ENCODE results near the gene RNF166. TPM values are rescaled to one million over a fixed set of nuclear protein-coding genes. Genes with fewer than 3 reads are reported as not detected.

RNF166 gene
- total RNA-seq, 1 experiment from 2014 or later, result 36.3 TPM

- H3K4me1 ChIP-seq (ENCODE audit: insufficient read depth, low read length, poor library complexity, severe bottlenecking), result peaks cover 33% of the 10 kb centered on the region
- intact Hi-C loops (cut with micrococcal nuclease; ENCODE audit: unreplicated experiment), result no loop called here
- DNase-seq (ENCODE audit: low spot score), result no peak
- H3K27ac ChIP-seq (ENCODE audit: low read depth, low read length, poor library complexity, severe bottlenecking), result no peak overlapping the region
- ChIA-PET POLR2A (ENCODE audit: low non-redundant PET) (no interaction called here), CTCF (no interaction called here)
- H3K36me3 ChIP-seq (ENCODE audit: insufficient read depth, low read length, poor library complexity, severe bottlenecking), result peaks cover 12% of the 10 kb centered on the region
- no TSS peak for BruUV-seq (replicated peaks)
- no peak overlapping the region for H3K4me3 ChIP-seq (ENCODE audit: low read depth, low read length, poor library complexity, severe bottlenecking)
- H3K9me3 ChIP-seq (ENCODE audit: low read depth, low read length, poor library complexity, severe bottlenecking), result no peaks in the 10 kb centered on the region
- no peaks in the 10 kb centered on the region for H3K27me3 ChIP-seq (replicated peaks; ENCODE audit: insufficient read depth, low read depth, low read length, poor library complexity)
- no peak for TF ChIP-seq CTCF (conservative IDR thresholded peaks at IDR 0.05; ENCODE audit: low read depth, low read length)
- TF ChIP-seq EZH2 (IDR thresholded peaks at IDR 0.05; ENCODE audit: borderline replicate concordance, low read depth, low read length, poor library complexity, severe bottlenecking), result no peak
Measured at GRCh38 chr16:88699180-88699579, 7.0 kb downstream of the RNF166 start.

GRCh38 chr16:88698646-88699045 is 7.6 kb downstream of the RNF166 start:
- DNase-seq (ENCODE audit: low spot score), result no peak
- Histone ChIP-seq H3K27me3 (replicated peaks; ENCODE audit: insufficient read depth, low read depth, low read length, poor library complexity) (no peaks in the 10 kb centered on the region), H3K36me3 (ENCODE audit: insufficient read depth, low read length, poor library complexity, severe bottlenecking) (peaks cover 12% of the 10 kb centered on the region), H3K4me3 (ENCODE audit: low read depth, low read length, poor library complexity, severe bottlenecking) (no peak overlapping the region), H3K27ac (ENCODE audit: low read depth, low read length, poor library complexity, severe bottlenecking) (no peak overlapping the region), H3K4me1 (ENCODE audit: insufficient read depth, low read length, poor library complexity, severe bottlenecking) (peaks cover 28% of the 10 kb centered on the region), H3K9me3 (ENCODE audit: low read depth, low read length, poor library complexity, severe bottlenecking) (no peaks in the 10 kb centered on the region)
- no TSS peak for BruUV-seq (replicated peaks)
- ChIA-PET POLR2A (ENCODE audit: low non-redundant PET) (no interaction called here), CTCF (no interaction called here)
- intact Hi-C loops (cut with micrococcal nuclease; ENCODE audit: unreplicated experiment), result no loop called here
- TF ChIP-seq EZH2 (IDR thresholded peaks at IDR 0.05; ENCODE audit: borderline replicate concordance, low read depth, low read length, poor library complexity, severe bottlenecking) (no peak), CTCF (conservative IDR thresholded peaks at IDR 0.05; ENCODE audit: low read depth, low read length) (no peak)

DNA sequence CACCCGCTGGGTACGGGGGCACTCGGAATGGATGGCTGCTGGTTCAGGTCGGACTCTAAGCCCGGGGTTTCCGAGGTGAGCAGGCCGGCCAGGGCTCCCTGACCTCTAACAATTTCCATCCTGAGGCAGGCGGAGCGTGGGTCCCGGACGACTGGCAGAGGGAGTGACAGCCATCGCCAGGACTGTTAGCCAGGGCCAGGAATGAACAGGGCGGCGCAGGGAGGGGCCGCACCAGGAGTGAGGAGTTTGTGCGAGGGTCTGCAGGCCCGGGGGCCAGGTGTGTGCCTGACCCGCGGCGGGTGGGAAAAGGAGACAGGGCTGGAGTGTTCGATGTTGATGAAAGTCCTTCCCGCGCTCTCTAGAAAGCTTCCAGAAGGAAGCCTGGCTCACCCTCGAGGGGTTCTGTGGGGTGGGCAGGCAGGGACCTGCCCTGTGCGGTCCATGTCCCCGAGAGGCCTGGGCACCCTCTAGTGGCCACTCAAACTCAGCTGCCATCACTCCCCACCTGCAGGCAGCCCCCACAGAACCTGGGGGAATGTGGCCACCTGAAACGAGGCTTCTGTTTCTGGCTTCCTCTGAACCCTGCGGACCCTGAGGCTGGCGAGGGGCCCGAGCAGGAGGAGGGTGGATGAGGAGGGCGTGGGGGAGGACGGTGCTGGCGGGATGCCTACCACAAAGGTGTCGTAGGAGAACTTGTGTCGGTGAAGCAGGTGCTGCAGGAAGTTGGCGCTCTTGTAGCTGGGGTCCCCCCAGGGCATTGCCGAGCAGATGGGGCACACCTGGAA is 8.2 kb downstream of the RNF166 start:
- CTCF ChIA-PET, result no interaction called here
- peaks cover 22% of the 10 kb centered on the region for H3K4me1 ChIP-seq (ENCODE audit: insufficient read depth, low read length, poor library complexity, severe bottlenecking)

More for the DNA sequence above, 8.2 kb downstream of the RNF166 start:
- TF ChIP-seq EZH2 (IDR thresholded peaks at IDR 0.05; ENCODE audit: borderline replicate concordance, low read depth, low read length, poor library complexity, severe bottlenecking) (no peak), CTCF (conservative IDR thresholded peaks at IDR 0.05; ENCODE audit: low read depth, low read length) (peak; percentile 37)
- H3K4me3 ChIP-seq (ENCODE audit: low read depth, low read length, poor library complexity, severe bottlenecking), result no peak overlapping the region
- DNase-seq (ENCODE audit: low spot score), result no peak
- peaks cover 12% of the 10 kb centered on the region for H3K36me3 ChIP-seq (ENCODE audit: insufficient read depth, low read length, poor library complexity, severe bottlenecking)
- H3K9me3 ChIP-seq (ENCODE audit: low read depth, low read length, poor library complexity, severe bottlenecking), result no peaks in the 10 kb centered on the region
- BruUV-seq (replicated peaks), result no TSS peak
- H3K27me3 ChIP-seq (replicated peaks; ENCODE audit: insufficient read depth, low read depth, low read length, poor library complexity), result no peaks in the 10 kb centered on the region
- POLR2A ChIA-PET (ENCODE audit: low non-redundant PET), result no interaction called here
- no peak overlapping the region for H3K27ac ChIP-seq (ENCODE audit: low read depth, low read length, poor library complexity, severe bottlenecking)
- intact Hi-C loops (cut with micrococcal nuclease; ENCODE audit: unreplicated experiment), result no loop called here
